Urinary bladder (tissue), 4 donors: ENCODE measurements around the gene FBXO22. TPM values are rescaled to one million over a fixed set of nuclear protein-coding genes. Genes with fewer than 3 reads are reported as not detected.

ENCODE experiments used
- DNase-seq: peaks from one replicate; pipeline ENCODE4 v3.0.0-alpha.2; 2015; ENCODE audit errors: extremely low spot score
- H3K27ac ChIP-seq: one replicate; pipeline ENCODE4 v1.5.1; 2013; ENCODE audit warnings: low read depth, mild to moderate bottlenecking, moderate library complexity
- H3K36me3 ChIP-seq: one replicate; pipeline ENCODE4 v1.6.1; 2013; ENCODE audit warnings: mild to moderate bottlenecking, moderate library complexity; ENCODE audit not compliant: insufficient read depth
- H3K4me1 ChIP-seq: one replicate; pipeline ENCODE4 v1.6.1; 2013; ENCODE audit warnings: mild to moderate bottlenecking, moderate library complexity; ENCODE audit not compliant: insufficient read depth
- H3K4me3 ChIP-seq: one replicate; pipeline ENCODE4 v1.5.1; 2013; ENCODE audit warnings: low read depth, low read length
- WGBS: extraction: QIAGEN DNeasy Blood & Tissue Kit; methylation state at CpG from one replicate; pipeline ENCODE4 v1.1.7; 2013; 5-methylcytosine and 5-hydroxymethylcytosine counted together
- polyA plus RNA-seq: library from polyadenylated mRNA; stranded (reverse); fragments of 200-250 nt; gene quantifications from one replicate; pipeline ENCODE4 v1.2.3, GENCODE V29; 2013
- total RNA-seq: library from RNA; depleted of rRNA; stranded (reverse); fragments of >200 nt; gene quantifications from one replicate; pipeline ENCODE4 v1.2.3, GENCODE V29; 2014
- donor health status: healthy with polysubstance abuse.
- donor health status: healthy.

FBXO22 gene
- total and polyA plus RNA-seq, 2 donors = 16.9 to 25.0 TPM

DNA sequence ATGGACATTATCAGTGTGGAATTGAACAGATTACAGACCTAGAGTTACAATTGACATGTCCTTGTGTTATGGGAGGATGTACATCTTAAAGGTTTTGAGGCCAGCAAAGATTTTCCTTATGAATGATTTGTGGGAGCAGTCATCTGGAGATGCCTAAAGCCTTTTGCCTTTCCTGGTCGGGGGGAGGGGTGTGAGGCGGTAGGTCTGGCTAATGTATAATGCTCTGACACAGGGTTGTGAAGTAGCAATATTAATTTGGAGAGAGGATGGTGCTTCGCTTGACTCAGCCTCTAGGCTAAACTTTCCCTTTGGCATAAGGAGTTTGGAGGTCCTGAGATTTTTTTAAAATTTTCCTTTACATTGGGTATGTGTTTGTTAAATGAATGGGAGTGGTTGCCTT lies 23.3 kb downstream of the FBXO22 start:
- Histone ChIP-seq H3K36me3 (no peaks in the 10 kb centered on the region), H3K27ac (no peak overlapping the region), H3K4me1 (no peaks in the 10 kb centered on the region), H3K4me3 (no peak overlapping the region)
- DNase-seq = no peak
- WGBS = 88% methylated on average over 3 of the region's 3 CpGs

- WGBS = 88% methylated on average over 4 of the region's 4 CpGs
- no peak overlapping the region for H3K4me3 ChIP-seq
Observed at GRCh38 chr15:75927601-75928000, 23.9 kb downstream of the FBXO22 start.

GRCh38 chr15:75928680-75929608 lies 25.3 kb downstream of the FBXO22 start:
- no peak overlapping the region for H3K27ac ChIP-seq
- no peak overlapping the region for H3K4me3 ChIP-seq
- H3K4me1 ChIP-seq = no peaks in the 10 kb centered on the region
- no peaks in the 10 kb centered on the region for H3K36me3 ChIP-seq
- 75% methylated on average over 9 of the region's 9 CpGs for WGBS
- no peak for DNase-seq

More at GRCh38 chr15:75927601-75928000, 23.9 kb downstream of the FBXO22 start:
- no peaks in the 10 kb centered on the region for H3K36me3 ChIP-seq
- no peak overlapping the region for H3K27ac ChIP-seq
- DNase-seq = no peak
- no peaks in the 10 kb centered on the region for H3K4me1 ChIP-seq

- no peak overlapping the region for H3K4me3 ChIP-seq
- DNase-seq = no peak
- no peak overlapping the region for H3K27ac ChIP-seq
- no peaks in the 10 kb centered on the region for H3K4me1 ChIP-seq
- 69% methylated on average over 5 of the region's 5 CpGs for WGBS
- H3K36me3 ChIP-seq = no peaks in the 10 kb centered on the region
Observed at GRCh38 chr15:75929799-75930565, 26.3 kb downstream of the FBXO22 start.

GRCh38 chr15:75930866-75931265 lies 27.2 kb downstream of the FBXO22 start:
- DNase-seq = no peak
- no peak overlapping the region for H3K4me3 ChIP-seq
- 89% methylated on average over 2 of the region's 2 CpGs for WGBS
- H3K4me1 ChIP-seq = no peaks in the 10 kb centered on the region
- no peak overlapping the region for H3K27ac ChIP-seq
- no peaks in the 10 kb centered on the region for H3K36me3 ChIP-seq

DNA sequence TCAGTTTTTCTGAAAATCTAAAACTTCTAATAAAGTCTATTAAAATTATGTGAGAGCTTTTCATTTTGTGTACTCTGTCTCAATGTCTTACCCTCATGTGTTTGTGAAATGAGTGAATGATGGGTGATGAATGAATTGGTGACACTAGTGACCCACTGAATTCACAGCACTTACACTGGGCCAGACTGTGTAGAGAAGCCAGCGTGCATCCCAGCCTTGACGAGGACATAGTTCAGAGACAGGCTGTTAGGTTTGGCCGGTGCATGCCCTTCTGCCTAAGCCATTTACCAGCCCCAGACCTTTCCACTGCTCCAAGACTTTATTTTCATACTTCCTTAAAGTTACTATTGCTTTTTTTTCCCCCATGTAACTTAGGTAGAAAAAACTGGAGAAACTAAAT lies 38.8 kb downstream of the FBXO22 start:
- Histone ChIP-seq H3K4me1 (no peaks in the 10 kb centered on the region), H3K4me3 (no peak overlapping the region), H3K36me3 (no peaks in the 10 kb centered on the region), H3K27ac (no peak overlapping the region)
- 59% methylated on average over 3 of the region's 3 CpGs for WGBS
- DNase-seq = no peak

DNA sequence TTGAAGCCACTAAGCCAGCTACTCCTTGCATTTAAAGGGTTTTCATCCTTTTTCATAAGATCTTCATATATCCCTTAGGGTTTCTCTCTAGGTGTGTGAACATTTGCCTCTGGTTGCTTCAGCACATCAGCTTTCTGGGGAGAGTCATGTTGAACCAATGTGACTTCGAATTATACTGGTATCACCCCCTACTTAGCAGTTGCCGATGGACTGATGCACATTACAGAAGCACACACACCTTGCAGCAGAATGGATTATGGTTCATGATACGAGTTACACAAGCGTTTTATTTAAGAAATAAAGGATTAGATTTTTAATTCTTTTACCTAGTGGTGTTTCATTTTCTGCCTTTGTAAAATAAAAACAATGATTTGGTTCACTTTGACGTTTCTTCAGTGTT lies 39.6 kb downstream of the FBXO22 start:
- H3K4me1 ChIP-seq = no peaks in the 10 kb centered on the region
- no peak overlapping the region for H3K27ac ChIP-seq
- H3K36me3 ChIP-seq = no peaks in the 10 kb centered on the region
- WGBS = 75% methylated on average over 5 of the region's 5 CpGs
- H3K4me3 ChIP-seq = no peak overlapping the region
- no peak for DNase-seq

- Histone ChIP-seq H3K4me1 (no peaks in the 10 kb centered on the region), H3K36me3 (no peaks in the 10 kb centered on the region), H3K27ac (no peak overlapping the region), H3K4me3 (no peak overlapping the region)
- WGBS = 58% methylated on average over 1 of the region's 1 CpG
- DNase-seq = no peak
Observed at GRCh38 chr15:75943713-75944215, 40.1 kb downstream of the FBXO22 start.

DNA sequence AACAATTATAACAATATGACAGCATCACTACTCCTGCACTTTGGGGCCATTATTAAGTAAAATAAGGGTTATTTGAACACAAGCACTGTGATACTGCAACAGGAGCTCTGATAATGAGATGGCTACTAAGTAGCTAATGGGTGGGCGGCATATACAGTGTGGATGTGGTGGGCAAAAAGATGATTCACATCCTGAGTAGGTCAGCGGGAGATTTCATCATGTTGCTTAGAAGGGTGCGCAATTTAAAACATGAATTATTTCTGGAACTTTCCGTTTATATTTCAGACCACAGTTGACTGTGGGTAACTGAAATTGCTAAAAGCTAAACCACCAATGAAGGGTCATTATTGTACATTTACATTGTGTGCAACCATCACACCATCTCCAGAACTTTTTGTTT lies 42.3 kb downstream of the FBXO22 start:
- H3K36me3 ChIP-seq = no peaks in the 10 kb centered on the region
- WGBS = 77% methylated on average over 4 of the region's 4 CpGs
- no peak for DNase-seq
- H3K27ac ChIP-seq = no peak overlapping the region
- no peaks in the 10 kb centered on the region for H3K4me1 ChIP-seq
- no peak overlapping the region for H3K4me3 ChIP-seq

DNA sequence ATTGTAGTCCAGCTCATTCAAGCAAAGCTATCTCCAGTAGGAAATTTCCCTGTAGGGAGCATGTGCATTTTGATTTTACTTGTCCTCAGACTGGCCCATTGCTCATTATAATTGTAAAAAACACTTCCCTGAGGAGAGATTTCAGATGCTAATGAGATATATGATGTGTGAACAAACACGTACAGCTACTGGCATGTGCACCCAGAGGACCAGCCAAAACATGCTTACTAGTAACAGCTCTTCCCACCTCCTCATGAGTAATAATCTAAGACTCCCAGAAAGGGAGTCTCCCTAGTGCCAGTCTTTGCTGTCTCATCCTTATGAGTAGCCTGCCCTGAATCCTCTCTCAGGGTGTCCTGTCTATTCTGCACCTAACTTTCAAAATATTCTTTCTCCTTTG lies 43.4 kb downstream of the FBXO22 start:
- Histone ChIP-seq H3K36me3 (no peaks in the 10 kb centered on the region), H3K4me3 (no peak overlapping the region), H3K4me1 (no peaks in the 10 kb centered on the region), H3K27ac (no peak overlapping the region)
- no peak for DNase-seq
- 60% methylated on average over 1 of the region's 1 CpG for WGBS

DNA sequence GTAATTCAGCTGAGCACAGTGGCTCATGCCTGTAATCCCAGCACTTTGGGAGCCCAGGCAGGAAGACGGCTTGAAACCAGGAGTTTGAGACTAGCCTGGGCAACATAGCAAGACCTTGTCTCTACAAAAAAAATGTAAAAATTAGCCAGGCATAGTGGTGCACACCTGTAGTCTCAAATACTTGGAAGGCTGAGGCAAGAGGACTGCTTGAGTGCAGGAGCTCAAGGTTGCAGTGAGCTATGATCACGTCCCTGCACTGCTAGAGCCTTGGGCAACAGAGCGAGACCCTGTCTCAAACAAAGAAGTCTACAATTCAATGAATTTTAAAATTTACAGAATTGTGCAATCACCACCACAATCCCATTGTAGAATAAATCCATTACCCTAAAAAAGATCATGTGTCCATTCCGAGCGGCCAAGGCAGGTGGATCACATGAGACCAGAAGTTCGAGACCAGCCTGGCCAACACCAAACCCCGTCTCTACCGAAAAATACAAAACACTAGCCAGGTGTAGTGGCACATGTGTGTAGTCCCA lies 45.2 kb downstream of the FBXO22 start:
- Histone ChIP-seq H3K4me3 (no peak overlapping the region), H3K4me1 (no peaks in the 10 kb centered on the region), H3K27ac (no peak overlapping the region), H3K36me3 (no peaks in the 10 kb centered on the region)
- WGBS = 82% methylated on average over 8 of the region's 8 CpGs
- DNase-seq = no peak

GRCh38 chr15:75952525-75952924 lies 48.8 kb downstream of the FBXO22 start:
- H3K4me1 ChIP-seq = no peaks in the 10 kb centered on the region
- no peak for DNase-seq
- WGBS = 87% methylated on average over 4 of the region's 4 CpGs
- H3K4me3 ChIP-seq = no peak overlapping the region
- H3K36me3 ChIP-seq = no peaks in the 10 kb centered on the region
- H3K27ac ChIP-seq = no peak overlapping the region

GRCh38 chr15:75955720-75956119 lies 52.0 kb downstream of the FBXO22 start:
- H3K4me3 ChIP-seq = no peak overlapping the region
- H3K27ac ChIP-seq = no peak overlapping the region
- DNase-seq = no peak
- H3K4me1 ChIP-seq = no peaks in the 10 kb centered on the region
- 66% methylated on average over 1 of the region's 1 CpG for WGBS
- no peaks in the 10 kb centered on the region for H3K36me3 ChIP-seq
